HCT116 (cell line): ENCODE measurements around the gene OR7A10.
"Not testable (repeated sequence)": the region's sequence is repeated elsewhere in the genome, so short reads cannot be mapped to it uniquely, and the experiment has no call there.

Experiments used
- CEBPB ChIP-seq: IDR thresholded peaks from 2 replicates; pipeline ENCODE4 v1.6.1; 2012; ENCODE audit warnings: low read depth
- EZH2 ChIP-seq: fragments of 200-600 bp; sonication (generic); IDR thresholded peaks from 2 replicates; pipeline ENCODE4 v1.6.1; 2017; ENCODE audit warnings: antibody characterized with exemption, mixed run types
- EZH2phosphoT487 ChIP-seq: fragments of 200-600 bp; IDR thresholded peaks from 2 replicates; pipeline ENCODE4 v1.6.1; 2018; ENCODE audit warnings: antibody characterized with exemption, borderline replicate concordance
- JUND ChIP-seq: IDR thresholded peaks from 2 replicates; pipeline ENCODE4 v1.6.1; 2012
- POLR2A ChIP-seq: IDR thresholded peaks from 2 replicates; pipeline ENCODE4 v1.7.0; 2011; ENCODE audit warnings: borderline replicate concordance; ENCODE audit not compliant: insufficient read depth, insufficient read length; ENCODE audit errors: extremely low read depth
- POLR2AphosphoS5 ChIP-seq: IDR thresholded peaks from 2 replicates; pipeline ENCODE4 v1.6.1; 2011; ENCODE audit warnings: mild to moderate bottlenecking, low read depth, low read length, moderate library complexity
- RAD21 ChIP-seq: IDR thresholded peaks from 2 replicates; pipeline ENCODE4 v1.6.1; 2012; ENCODE audit warnings: low read depth, mild to moderate bottlenecking
- SIN3A ChIP-seq: IDR thresholded peaks from 2 replicates; pipeline ENCODE4 v1.6.1; 2012; ENCODE audit warnings: low read depth
- SP1 ChIP-seq: IDR thresholded peaks from 2 replicates; pipeline ENCODE4 v1.6.1; 2012; ENCODE audit warnings: low read depth
- SRF ChIP-seq: IDR thresholded peaks from 2 replicates; pipeline ENCODE4 v1.6.1; 2012; ENCODE audit warnings: low read depth
- ZNF274 ChIP-seq: fragments of 200-500 bp; sonication (Bioruptor generic); IDR thresholded peaks from 2 replicates; pipeline ENCODE4 v1.6.1; 2014; ENCODE audit warnings: mild to moderate bottlenecking, low read depth, low read length, inconsistent platforms
- TF ChIP-seq, protein P1 (sequence below), 3 experiments: fragments of 200-600 bp in 1 of 3; sonication (generic) in 1 of 3; IDR thresholded peaks in 2 of 3; conservative IDR thresholded peaks in 1 of 3; 2 replicates each; pipeline ENCODE4 v1.5.1; 2012 to 2017; ENCODE audit warnings: low read depth in 2 of 3, low read length in 2 of 3, antibody characterized with exemption in 1 of 3, borderline replicate concordance in 1 of 3, control low read depth in 1 of 3, mild to moderate bottlenecking in 1 of 3, mixed read lengths in 1 of 3, mixed run types in 1 of 3, moderate library complexity in 1 of 3; ENCODE audit not compliant: insufficient read depth in 1 of 3
- TF ChIP-seq, protein P2 (sequence below): IDR thresholded peaks from 2 replicates; pipeline ENCODE4 v1.6.1; 2012; ENCODE audit warnings: low read depth
- TF ChIP-seq, protein P3 (sequence below): IDR thresholded peaks from 2 replicates; pipeline ENCODE4 v1.6.1; 2012

GRCh38 chr19:14792250-14792649 lies 56.5 kb downstream of the OR7A10 start:
- TF ChIP-seq, protein P1, sequence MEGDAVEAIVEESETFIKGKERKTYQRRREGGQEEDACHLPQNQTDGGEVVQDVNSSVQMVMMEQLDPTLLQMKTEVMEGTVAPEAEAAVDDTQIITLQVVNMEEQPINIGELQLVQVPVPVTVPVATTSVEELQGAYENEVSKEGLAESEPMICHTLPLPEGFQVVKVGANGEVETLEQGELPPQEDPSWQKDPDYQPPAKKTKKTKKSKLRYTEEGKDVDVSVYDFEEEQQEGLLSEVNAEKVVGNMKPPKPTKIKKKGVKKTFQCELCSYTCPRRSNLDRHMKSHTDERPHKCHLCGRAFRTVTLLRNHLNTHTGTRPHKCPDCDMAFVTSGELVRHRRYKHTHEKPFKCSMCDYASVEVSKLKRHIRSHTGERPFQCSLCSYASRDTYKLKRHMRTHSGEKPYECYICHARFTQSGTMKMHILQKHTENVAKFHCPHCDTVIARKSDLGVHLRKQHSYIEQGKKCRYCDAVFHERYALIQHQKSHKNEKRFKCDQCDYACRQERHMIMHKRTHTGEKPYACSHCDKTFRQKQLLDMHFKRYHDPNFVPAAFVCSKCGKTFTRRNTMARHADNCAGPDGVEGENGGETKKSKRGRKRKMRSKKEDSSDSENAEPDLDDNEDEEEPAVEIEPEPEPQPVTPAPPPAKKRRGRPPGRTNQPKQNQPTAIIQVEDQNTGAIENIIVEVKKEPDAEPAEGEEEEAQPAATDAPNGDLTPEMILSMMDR (IDR thresholded peaks at IDR 0.05 in 2 of 3, conservative IDR thresholded peaks at IDR 0.05 in 1 of 3; ENCODE audit: borderline replicate concordance in 1 of 3, insufficient read depth in 1 of 3, low read depth in 2 of 3, low read length in 2 of 3), result not testable (repeated sequence)
- TF ChIP-seq, protein P2, sequence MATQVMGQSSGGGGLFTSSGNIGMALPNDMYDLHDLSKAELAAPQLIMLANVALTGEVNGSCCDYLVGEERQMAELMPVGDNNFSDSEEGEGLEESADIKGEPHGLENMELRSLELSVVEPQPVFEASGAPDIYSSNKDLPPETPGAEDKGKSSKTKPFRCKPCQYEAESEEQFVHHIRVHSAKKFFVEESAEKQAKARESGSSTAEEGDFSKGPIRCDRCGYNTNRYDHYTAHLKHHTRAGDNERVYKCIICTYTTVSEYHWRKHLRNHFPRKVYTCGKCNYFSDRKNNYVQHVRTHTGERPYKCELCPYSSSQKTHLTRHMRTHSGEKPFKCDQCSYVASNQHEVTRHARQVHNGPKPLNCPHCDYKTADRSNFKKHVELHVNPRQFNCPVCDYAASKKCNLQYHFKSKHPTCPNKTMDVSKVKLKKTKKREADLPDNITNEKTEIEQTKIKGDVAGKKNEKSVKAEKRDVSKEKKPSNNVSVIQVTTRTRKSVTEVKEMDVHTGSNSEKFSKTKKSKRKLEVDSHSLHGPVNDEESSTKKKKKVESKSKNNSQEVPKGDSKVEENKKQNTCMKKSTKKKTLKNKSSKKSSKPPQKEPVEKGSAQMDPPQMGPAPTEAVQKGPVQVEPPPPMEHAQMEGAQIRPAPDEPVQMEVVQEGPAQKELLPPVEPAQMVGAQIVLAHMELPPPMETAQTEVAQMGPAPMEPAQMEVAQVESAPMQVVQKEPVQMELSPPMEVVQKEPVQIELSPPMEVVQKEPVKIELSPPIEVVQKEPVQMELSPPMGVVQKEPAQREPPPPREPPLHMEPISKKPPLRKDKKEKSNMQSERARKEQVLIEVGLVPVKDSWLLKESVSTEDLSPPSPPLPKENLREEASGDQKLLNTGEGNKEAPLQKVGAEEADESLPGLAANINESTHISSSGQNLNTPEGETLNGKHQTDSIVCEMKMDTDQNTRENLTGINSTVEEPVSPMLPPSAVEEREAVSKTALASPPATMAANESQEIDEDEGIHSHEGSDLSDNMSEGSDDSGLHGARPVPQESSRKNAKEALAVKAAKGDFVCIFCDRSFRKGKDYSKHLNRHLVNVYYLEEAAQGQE, result not testable (repeated sequence)
- not testable (repeated sequence) for TF ChIP-seq RAD21, ZNF274, EZH2, SRF, POLR2AphosphoS5, SIN3A, POLR2A, EZH2phosphoT487, JUND, CEBPB, SP1
- TF ChIP-seq, protein P3, sequence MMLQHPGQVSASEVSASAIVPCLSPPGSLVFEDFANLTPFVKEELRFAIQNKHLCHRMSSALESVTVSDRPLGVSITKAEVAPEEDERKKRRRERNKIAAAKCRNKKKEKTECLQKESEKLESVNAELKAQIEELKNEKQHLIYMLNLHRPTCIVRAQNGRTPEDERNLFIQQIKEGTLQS, result not testable (repeated sequence)
